GM19328 (cell line): ENCODE measurements around the gene PEX14.

Experiments used
- ATAC-seq: cut with Tn5 transposase; IDR thresholded peaks from one replicate; pipeline ENCODE4 v1.9.1; 2021; ENCODE audit warnings: mild to moderate bottlenecking, moderate library complexity; ENCODE audit not compliant: unreplicated experiment

PEX14 gene

DNA sequence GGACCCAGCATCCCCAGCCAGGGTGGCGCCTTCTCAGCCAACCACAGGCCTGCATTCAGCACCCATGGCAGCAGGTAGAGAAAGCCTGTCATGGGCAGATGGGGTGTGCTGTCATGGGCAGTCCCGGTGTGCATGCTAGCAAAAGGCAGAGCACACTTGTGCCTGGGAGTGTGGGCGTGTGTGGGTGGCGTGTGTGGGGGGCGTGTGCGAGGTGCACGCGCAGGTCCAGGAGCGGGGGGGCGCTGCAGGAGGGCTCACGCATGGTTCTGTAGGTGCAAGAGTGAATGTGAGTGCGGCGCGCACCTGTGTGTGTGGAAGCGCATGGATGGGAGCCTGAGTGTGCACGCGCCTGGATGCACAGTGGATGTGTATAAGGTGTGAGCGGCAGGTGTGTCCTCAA, 184.5 kb downstream of the PEX14 start:
- no peak for ATAC-seq

DNA sequence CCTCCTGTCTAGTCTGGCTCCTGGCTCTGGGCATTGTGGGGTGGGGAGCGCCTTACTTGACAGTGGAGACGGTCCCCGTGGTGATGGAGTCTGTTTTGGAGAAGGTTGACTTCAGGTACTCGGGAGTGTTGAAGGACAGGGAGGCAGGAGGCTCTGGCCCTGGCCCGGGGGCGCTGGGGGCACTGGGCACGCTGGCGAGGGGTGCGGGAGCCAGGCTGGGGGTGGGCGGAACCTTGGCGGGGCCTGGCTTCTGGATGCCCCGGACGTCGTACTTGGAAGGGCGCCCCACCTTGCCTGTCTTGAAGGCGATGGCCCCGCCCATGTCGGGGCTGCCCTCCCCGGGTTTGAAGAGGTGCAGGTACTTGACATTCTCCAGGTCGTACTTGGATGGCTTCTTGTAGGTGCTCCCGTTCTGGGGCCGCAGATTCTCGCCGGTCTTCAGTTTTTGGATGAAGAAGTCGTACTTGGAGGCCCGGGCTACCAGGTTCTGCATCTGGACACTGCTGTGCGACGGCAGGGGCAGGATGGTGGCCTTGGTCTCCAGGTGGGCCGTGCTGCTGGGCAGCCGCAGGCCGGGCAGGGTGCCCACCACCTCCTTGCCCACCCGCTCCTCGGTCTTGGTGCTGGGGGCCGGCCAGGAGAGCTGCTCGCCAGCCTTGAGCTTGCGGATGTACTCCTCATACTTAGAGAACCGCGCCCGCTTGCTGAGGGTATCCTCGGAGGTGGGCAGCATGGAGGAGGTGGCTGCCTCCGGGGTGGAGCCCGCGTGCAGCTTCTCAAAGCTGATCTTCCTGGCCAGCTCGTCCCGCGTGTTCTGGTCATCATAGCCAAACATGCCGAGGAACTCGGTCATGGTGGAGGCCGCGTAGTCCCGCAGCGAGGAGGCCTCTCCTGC, 185.1 kb downstream of the PEX14 start:
- ATAC-seq, result no peak

- ATAC-seq, result no peak
These were observed 186.7 kb downstream of the PEX14 start for GRCh38 chr1:10661453-10661852.

DNA sequence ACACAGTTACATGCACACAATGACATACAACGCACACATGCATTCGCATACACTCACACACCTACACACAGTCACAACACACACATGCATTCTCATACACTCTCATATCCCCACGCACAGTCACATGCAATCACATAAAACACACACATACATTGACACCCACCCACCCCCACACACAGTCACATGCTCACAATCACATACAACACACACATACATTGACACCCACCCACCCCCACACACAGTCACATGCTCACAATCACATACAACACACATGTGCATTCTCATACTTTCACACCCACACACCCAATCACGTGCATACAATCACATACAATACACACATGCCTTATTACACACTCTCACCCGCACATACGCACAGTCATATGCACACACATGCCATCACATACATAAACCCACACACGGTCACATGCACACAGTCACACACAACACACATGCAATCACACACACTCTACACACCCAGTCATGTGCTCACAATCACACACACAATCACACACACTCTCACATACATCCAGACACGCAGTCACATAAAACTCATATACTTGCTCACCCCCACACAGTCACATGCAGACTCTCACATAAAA, 187.4 kb downstream of the PEX14 start:
- no peak for ATAC-seq

GRCh38 chr1:10662824-10663677, 188.3 kb downstream of the PEX14 start:
- no peak for ATAC-seq

- no peak for ATAC-seq
These were observed 188.9 kb downstream of the PEX14 start for GRCh38 chr1:10663678-10664035.

- ATAC-seq, result no peak
These were observed 189.5 kb downstream of the PEX14 start for GRCh38 chr1:10664251-10664650.

- ATAC-seq, result no peak
These were observed 190.5 kb downstream of the PEX14 start for GRCh38 chr1:10665226-10665625.

- no peak for ATAC-seq
These were observed 191.4 kb downstream of the PEX14 start for GRCh38 chr1:10665930-10666850.

- no peak for ATAC-seq
These were observed 193.4 kb downstream of the PEX14 start for GRCh38 chr1:10667861-10668761.

DNA sequence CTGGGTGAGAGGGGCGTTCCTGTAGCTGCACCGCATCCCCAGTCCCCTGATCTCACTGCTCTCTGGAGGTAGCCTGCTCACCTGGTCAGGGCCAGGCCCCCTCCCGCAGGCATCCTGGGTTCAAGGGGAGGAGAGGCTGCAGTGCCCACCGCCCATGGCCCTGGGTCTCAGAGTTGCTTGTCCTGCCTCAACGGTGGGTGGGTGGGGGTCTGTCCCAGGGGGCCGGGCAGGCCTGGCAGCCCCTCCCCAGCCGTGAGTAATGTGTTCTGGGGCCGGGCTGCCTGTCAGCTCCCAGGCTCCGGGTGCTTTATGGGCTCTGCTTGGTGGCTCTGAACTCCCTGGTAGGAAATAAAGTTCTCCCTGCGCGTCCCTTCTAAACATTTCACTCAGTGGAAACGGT, 194.8 kb downstream of the PEX14 start:
- ATAC-seq, result no peak

- no peak for ATAC-seq
These were observed 195.4 kb downstream of the PEX14 start for GRCh38 chr1:10670190-10670589.

GRCh38 chr1:10671090-10671489, 196.3 kb downstream of the PEX14 start:
- ATAC-seq, result no peak

- ATAC-seq, result no peak
These were observed 197.0 kb downstream of the PEX14 start for GRCh38 chr1:10671622-10672342.

GRCh38 chr1:10672343-10673050, 197.7 kb downstream of the PEX14 start:
- no peak for ATAC-seq

DNA sequence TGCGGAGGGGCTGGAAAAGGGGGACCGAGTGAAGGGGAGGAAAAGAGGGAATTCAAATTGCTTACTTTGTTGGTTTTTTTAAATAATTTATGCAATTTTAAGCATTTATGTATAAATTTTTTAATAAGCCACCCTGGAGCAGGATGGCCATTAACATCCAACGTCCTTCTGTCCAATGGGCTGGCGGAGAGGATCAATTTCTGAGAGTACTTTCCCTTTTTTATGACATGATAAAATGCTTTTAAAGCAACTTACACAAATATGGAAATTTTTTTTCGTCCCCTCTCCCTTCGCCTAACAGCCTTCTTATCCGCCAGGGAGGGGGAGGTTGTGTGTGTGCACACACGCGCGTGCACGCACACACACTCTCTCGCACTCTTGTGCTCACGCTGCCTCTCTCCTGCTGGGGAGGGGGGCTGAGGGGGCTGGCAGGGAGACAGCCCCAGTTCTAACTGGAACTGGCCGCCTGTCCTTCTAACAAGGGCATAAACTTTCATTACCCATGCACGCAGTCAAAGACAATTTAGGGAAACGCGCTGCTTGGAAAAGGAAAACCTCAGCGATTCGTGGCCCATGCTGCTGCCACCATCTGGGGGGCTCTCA, 198.5 kb downstream of the PEX14 start:
- ATAC-seq, result no peak

- no peak for ATAC-seq
These were observed 199.5 kb downstream of the PEX14 start for GRCh38 chr1:10674222-10674621.
